Activated CD8-positive, alpha-beta T cell treated with anti-CD3 and anti-CD28 coated beads, Interleukin-2, amount 10 ng/mL, durations not matched to agents 7 days and 5 days (primary cell): ENCODE results near the gene VSTM2B. TPM values are rescaled to one million over a fixed set of nuclear protein-coding genes. Genes with fewer than 3 reads are reported as not detected.
"Not testable (repeated sequence)": the region's sequence is repeated elsewhere in the genome, so short reads cannot be mapped to it uniquely, and the experiment has no call there.

Experiments used
- ATAC-seq: fragments of 150-1000 bp; cut with Tn5 transposase; one replicate; pipeline ENCODE4 v1.10.0; 2021; ENCODE audit warnings: moderate library complexity
- CTCF ChIA-PET: fragments of 350-600 bp; sonication (Branson Sonifier 250); formaldehyde crosslinking; loops from one replicate; lab custom pipeline; 2021; ENCODE audit warnings: antibody characterized with exemption; lab: Charles Lee
- POLR2A ChIA-PET: fragments of 350-600 bp; sonication (Branson Sonifier 250); formaldehyde crosslinking; loops from one replicate; lab custom pipeline; 2021; ENCODE audit warnings: antibody characterized with exemption; lab: Charles Lee
- DNase-seq: peaks from one replicate; pipeline ENCODE4 v3.0.0-alpha.2; 2020
- H3K27ac Mint-ChIP-seq: one replicate; pipeline ENCODE4 v1.8.0; 2021; ENCODE audit warnings: mild to moderate bottlenecking, mixed read lengths
- H3K27me3 Mint-ChIP-seq: one replicate; pipeline ENCODE4 v1.8.0; 2021; ENCODE audit warnings: low read depth, mixed read lengths
- H3K36me3 Mint-ChIP-seq: one replicate; pipeline ENCODE4 v1.8.0; 2021; ENCODE audit warnings: low read depth, mixed read lengths
- H3K4me1 Mint-ChIP-seq: one replicate; pipeline ENCODE4 v1.8.0; 2021; ENCODE audit warnings: low read depth, mixed read lengths
- H3K4me3 Mint-ChIP-seq: one replicate; pipeline ENCODE4 v1.8.0; 2021; ENCODE audit warnings: mild to moderate bottlenecking, mixed read lengths
- H3K9me3 Mint-ChIP-seq: one replicate; pipeline ENCODE4 v1.8.0; 2022; ENCODE audit warnings: mixed read lengths; ENCODE audit not compliant: insufficient read depth
- total RNA-seq, 2 experiments: library from RNA; stranded (reverse); gene quantifications; one replicate each; pipeline ENCODE4 v1.2.3, GENCODE V29; 2021

Gene VSTM2B
- total RNA-seq, 2 experiments from 2014 or later = not detected

- Mint-ChIP-seq H3K27me3 (no peaks in the 10 kb centered on the region), H3K4me1 (no peaks in the 10 kb centered on the region), H3K36me3 (no peaks in the 10 kb centered on the region), H3K27ac (no peak overlapping the region), H3K4me3 (no peak overlapping the region), H3K9me3 (no peaks in the 10 kb centered on the region)
- ATAC-seq (no peak), DNase-seq (no peak)
- ChIA-PET CTCF (no interaction called here), POLR2A (no interaction called here)
Observed at GRCh38 chr19:29538146-29538545, 12.4 kb downstream of the VSTM2B start.

DNA sequence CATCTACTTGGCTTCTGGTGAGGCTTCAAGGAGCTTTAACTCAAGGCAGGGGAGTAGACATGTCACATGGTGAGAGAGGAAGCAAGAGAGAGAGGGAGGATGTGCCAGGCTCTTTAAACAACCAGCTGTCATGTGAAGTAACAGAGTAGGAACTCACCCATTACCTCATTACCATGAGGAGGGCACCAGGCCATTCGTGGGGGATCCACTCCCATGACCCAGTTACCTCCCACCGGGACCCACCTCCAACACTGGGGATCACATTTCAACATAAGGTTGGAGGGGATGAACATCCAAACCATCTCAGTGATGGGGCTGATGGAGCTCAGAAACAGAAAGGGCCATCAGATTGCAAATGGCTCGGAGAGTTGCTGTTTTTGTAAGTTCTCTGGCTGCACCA is 12.9 kb downstream of the VSTM2B start:
- ATAC-seq (no peak), DNase-seq (no peak)
- Mint-ChIP-seq H3K4me3 (no peak overlapping the region), H3K27ac (no peak overlapping the region), H3K36me3 (no peaks in the 10 kb centered on the region), H3K4me1 (no peaks in the 10 kb centered on the region), H3K9me3 (no peaks in the 10 kb centered on the region), H3K27me3 (no peaks in the 10 kb centered on the region)
- POLR2A ChIA-PET = no interaction called here
- CTCF ChIA-PET = no interaction called here

DNA sequence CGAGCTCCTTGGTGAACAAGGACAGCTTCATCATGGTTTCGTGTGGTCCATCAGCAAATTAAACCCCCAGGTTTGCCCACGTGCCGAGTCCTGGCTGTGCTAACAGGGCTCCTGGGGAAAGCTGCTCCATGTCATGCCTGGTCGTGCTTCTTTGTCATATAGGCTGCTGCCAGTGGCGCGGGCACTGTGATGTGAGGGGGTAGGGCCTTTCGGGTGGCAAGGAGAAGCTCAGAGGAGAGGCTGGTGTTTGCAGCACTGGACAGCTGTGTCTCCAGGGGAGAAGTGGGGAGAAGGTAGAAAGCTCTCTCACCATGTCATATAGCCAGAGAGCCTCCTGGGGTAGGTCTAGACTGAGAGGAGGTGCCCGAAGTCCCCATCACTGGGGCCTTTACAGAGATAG is 13.3 kb downstream of the VSTM2B start:
- Mint-ChIP-seq H3K9me3 (no peaks in the 10 kb centered on the region), H3K27ac (no peak overlapping the region), H3K4me1 (no peaks in the 10 kb centered on the region), H3K36me3 (no peaks in the 10 kb centered on the region), H3K4me3 (no peak overlapping the region), H3K27me3 (no peaks in the 10 kb centered on the region)
- ChIA-PET POLR2A (no interaction called here), CTCF (no interaction called here)
- ATAC-seq (no peak), DNase-seq (no peak)

DNA sequence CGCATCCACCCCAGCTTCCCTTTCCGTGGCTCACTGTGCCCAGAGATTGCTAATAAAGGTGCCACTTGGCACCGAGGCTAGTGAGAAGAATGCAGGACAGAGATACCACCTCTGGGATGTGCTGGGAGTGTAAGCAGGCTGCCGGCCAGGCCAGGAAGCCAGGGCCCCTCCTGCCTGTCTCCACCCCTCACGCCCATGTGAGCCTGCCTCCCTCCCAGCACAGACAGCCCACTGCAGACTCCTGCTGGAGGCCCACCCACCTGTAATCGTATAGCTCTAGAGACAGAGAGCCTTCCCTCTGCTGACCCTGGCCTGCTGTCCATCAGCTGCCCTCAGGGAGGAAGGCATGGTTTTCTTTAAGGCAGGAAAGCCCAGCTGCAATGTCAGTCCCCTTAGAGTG is 13.9 kb downstream of the VSTM2B start:
- no peak for DNase-seq
- Mint-ChIP-seq H3K4me3 (no peak overlapping the region), H3K27ac (no peak overlapping the region), H3K27me3 (no peaks in the 10 kb centered on the region), H3K9me3 (no peaks in the 10 kb centered on the region), H3K4me1 (no peaks in the 10 kb centered on the region), H3K36me3 (no peaks in the 10 kb centered on the region)
- ChIA-PET CTCF (no interaction called here), POLR2A (no interaction called here)
- ATAC-seq = no peak

GRCh38 chr19:29540114-29540513 is 14.3 kb downstream of the VSTM2B start:
- ChIA-PET CTCF (no interaction called here), POLR2A (no interaction called here)
- ATAC-seq (no peak), DNase-seq (no peak)
- no peaks in the 10 kb centered on the region for H3K36me3 Mint-ChIP-seq
- H3K27ac Mint-ChIP-seq = no peak overlapping the region
- no peaks in the 10 kb centered on the region for H3K27me3 Mint-ChIP-seq
- no peaks in the 10 kb centered on the region for H3K9me3 Mint-ChIP-seq
- no peaks in the 10 kb centered on the region for H3K4me1 Mint-ChIP-seq
- H3K4me3 Mint-ChIP-seq = no peak overlapping the region

DNA sequence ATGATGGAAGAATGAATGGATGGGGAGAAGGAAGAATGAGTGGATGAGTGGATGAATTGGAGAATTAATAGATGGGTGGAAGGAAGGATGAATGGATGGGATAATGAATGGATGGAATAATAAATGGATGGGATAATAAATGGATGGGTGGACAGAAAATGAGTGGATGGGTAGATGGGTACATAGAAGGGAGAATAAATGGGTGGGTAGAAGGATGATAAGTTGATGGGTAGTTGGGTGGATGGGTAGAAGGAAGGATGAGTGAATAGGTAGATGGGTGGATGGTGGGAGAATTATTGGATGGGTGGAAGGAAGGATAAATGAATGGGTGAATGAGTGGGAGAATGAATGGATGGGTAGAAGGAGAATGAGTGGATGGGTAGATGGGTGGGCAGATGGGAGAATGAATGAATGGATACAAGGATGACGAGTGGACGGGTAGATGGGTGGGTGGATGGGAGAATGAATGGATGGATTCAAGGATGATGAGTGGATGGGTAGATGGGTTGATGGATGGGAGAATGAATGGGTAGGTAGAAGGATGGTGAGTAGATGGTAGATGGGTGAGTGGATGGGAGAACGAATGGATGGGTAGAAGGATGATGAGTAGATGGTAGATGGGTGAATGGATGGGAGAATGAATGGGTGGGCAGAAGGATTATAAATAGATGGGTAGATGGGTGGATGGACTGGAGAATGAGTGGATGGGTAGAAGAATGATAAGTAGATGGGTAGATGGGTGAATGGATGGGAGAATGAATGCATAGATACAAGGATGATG is 15.9 kb downstream of the VSTM2B start:
- CTCF ChIA-PET = no interaction called here
- POLR2A ChIA-PET = no interaction called here
- H3K27ac Mint-ChIP-seq = no peak overlapping the region
- H3K4me3 Mint-ChIP-seq = no peak overlapping the region
- no peaks in the 10 kb centered on the region for H3K4me1 Mint-ChIP-seq
- no peaks in the 10 kb centered on the region for H3K27me3 Mint-ChIP-seq
- H3K9me3 Mint-ChIP-seq = no peaks in the 10 kb centered on the region
- ATAC-seq (no peak), DNase-seq (no peak)
- H3K36me3 Mint-ChIP-seq = no peaks in the 10 kb centered on the region

DNA sequence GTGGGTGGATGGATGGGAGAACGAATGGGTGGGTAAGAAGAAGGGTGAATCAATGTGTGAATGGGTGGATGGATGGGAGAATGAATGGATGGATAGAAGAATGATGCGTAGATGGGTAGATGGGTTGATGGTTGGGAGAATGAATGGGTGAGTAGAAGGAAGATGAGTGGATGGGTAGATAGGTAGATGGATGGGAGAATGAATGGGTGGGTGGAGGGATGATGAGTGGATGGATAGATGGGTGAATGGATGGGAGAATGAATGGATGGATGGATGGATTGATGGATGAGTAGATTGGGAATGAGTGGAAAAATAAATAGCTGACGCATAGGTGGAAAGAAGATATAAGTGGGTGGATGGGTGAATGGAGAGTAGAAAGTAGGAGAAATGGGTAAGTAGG is 16.5 kb downstream of the VSTM2B start:
- H3K27ac Mint-ChIP-seq = no peak overlapping the region
- CTCF ChIA-PET = no interaction called here
- no peaks in the 10 kb centered on the region for H3K4me1 Mint-ChIP-seq
- no peaks in the 10 kb centered on the region for H3K36me3 Mint-ChIP-seq
- no peak overlapping the region for H3K4me3 Mint-ChIP-seq
- DNase-seq (no peak), ATAC-seq (no peak)
- no peaks in the 10 kb centered on the region for H3K9me3 Mint-ChIP-seq
- no peaks in the 10 kb centered on the region for H3K27me3 Mint-ChIP-seq
- POLR2A ChIA-PET = no interaction called here

- ATAC-seq (no peak), DNase-seq (no peak)
- no peaks in the 10 kb centered on the region for H3K9me3 Mint-ChIP-seq
- POLR2A ChIA-PET = no interaction called here
- CTCF ChIA-PET = no interaction called here
- no peak overlapping the region for H3K27ac Mint-ChIP-seq
- H3K27me3 Mint-ChIP-seq = no peaks in the 10 kb centered on the region
- no peaks in the 10 kb centered on the region for H3K36me3 Mint-ChIP-seq
- H3K4me1 Mint-ChIP-seq = no peaks in the 10 kb centered on the region
- no peak overlapping the region for H3K4me3 Mint-ChIP-seq
Observed at GRCh38 chr19:29542776-29543175, 17.0 kb downstream of the VSTM2B start.

- DNase-seq (no peak), ATAC-seq (no peak)
- no peaks in the 10 kb centered on the region for H3K36me3 Mint-ChIP-seq
- ChIA-PET CTCF (no interaction called here), POLR2A (no interaction called here)
- H3K4me3 Mint-ChIP-seq = no peak overlapping the region
- H3K27ac Mint-ChIP-seq = no peak overlapping the region
- no peaks in the 10 kb centered on the region for H3K4me1 Mint-ChIP-seq
- H3K27me3 Mint-ChIP-seq = no peaks in the 10 kb centered on the region
- no peaks in the 10 kb centered on the region for H3K9me3 Mint-ChIP-seq
Observed at GRCh38 chr19:29543381-29543780, 17.6 kb downstream of the VSTM2B start.

DNA sequence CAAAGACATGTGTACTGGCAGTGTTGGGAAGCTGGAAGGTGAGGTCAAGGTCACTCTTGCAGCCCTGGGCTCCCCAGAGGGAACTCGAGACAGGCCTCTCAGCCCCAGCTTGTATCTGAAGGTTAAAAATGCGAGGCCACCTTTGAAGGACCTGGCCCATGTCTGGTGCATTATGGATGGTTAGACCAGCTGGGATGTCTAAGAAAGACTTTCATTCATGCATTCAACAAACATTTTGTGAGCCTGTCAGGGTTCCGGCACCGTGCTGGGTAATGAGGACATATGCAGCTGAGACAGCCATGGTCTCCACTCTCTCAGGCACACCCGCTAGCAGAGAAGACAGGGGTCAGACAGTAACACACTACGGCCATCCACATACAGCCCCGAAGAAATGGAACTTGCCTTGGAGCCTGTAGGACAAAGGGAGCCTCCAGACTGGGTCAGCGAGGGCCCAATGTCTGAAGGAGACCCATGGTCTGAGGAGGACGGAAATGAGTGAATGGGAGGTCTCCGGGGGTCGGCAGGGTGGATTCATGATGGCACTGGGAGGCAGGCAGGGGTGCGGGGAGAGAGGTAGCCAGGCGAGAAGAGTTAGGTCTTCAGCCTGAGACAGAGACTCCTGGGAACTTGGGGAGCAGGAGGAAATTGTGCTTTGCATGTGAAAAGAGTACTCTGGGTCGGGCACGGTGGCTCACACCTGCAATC is 19.0 kb downstream of the VSTM2B start:
- Mint-ChIP-seq H3K4me1 (no peaks in the 10 kb centered on the region), H3K4me3 (no peak overlapping the region), H3K27me3 (no peaks in the 10 kb centered on the region), H3K9me3 (no peaks in the 10 kb centered on the region), H3K36me3 (no peaks in the 10 kb centered on the region), H3K27ac (no peak overlapping the region)
- no peak for DNase-seq
- ChIA-PET CTCF (no interaction called here), POLR2A (no interaction called here)
- ATAC-seq = no peak

- ATAC-seq, H3K9me3 Mint-ChIP-seq, H3K27me3 Mint-ChIP-seq, H3K4me1 Mint-ChIP-seq, H3K36me3 Mint-ChIP-seq, DNase-seq, H3K4me3 Mint-ChIP-seq, POLR2A ChIA-PET, CTCF ChIA-PET, H3K27ac Mint-ChIP-seq: not testable (repeated sequence)
Observed at GRCh38 chr19:29545447-29545846, 19.7 kb downstream of the VSTM2B start.

DNA sequence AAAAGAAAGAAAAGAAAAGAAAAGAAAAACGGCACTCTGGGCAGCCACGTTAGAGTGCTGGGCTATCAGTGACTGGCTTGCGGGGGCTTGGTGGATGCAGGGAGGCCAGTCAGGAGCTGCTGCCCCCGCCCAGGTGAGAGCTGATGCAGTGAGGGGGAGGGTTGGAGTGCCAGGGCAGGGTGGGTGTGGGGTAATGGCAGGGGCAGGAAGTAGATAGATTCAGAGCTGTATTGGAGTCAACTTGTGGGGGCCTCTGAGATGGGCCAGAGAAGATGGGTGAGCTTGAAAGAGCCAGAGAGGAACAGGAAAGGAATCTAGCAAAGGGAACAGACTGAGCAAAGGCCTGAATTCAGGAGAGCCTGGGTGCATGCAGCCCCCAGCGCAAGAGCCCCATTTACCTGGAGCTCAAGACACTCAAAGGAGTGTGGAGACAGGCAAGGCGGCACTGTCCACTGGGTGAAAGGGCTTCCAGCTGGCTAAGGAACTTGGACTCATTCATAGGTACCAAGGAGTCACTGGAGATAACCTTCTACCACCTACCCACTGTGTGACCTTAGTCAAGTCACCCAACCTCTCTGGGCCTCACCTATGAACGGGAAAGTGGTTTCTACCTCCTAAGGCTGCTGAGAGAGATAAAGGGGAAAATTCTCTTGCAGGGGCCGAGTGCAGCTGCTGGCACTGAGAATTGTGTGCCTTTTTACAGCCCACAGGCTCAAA is 20.2 kb downstream of the VSTM2B start:
- POLR2A ChIA-PET = no interaction called here

More for the DNA sequence above, 20.2 kb downstream of the VSTM2B start:
- Mint-ChIP-seq H3K36me3 (no peaks in the 10 kb centered on the region), H3K9me3 (no peaks in the 10 kb centered on the region), H3K27me3 (no peaks in the 10 kb centered on the region), H3K4me3 (no peak overlapping the region), H3K4me1 (no peaks in the 10 kb centered on the region), H3K27ac (no peak overlapping the region)
- CTCF ChIA-PET = no interaction called here
- DNase-seq (no peak), ATAC-seq (no peak)
